SKM-1 (cell line): ENCODE measurements around the gene SLFN13.
"Not testable (repeated sequence)": the region's sequence is repeated elsewhere in the genome, so short reads cannot be mapped to it uniquely, and the experiment has no call there.

Source experiments
- DNase-seq: peaks from one replicate; lab custom pipeline; 2025; ENCODE audit not compliant: unreplicated experiment; lab: John Stamatoyannopoulos, UW

SLFN13 gene

GRCh38 chr17:35448214-35448898, at the start of gene SLFN13:
Gene SLFN13, minus strand, starts transcription at chr17:35448766. Its CDS starts 3,086 bp downstream, at chr17:35445680.
- peak; percentile 28 for DNase-seq

DNA sequence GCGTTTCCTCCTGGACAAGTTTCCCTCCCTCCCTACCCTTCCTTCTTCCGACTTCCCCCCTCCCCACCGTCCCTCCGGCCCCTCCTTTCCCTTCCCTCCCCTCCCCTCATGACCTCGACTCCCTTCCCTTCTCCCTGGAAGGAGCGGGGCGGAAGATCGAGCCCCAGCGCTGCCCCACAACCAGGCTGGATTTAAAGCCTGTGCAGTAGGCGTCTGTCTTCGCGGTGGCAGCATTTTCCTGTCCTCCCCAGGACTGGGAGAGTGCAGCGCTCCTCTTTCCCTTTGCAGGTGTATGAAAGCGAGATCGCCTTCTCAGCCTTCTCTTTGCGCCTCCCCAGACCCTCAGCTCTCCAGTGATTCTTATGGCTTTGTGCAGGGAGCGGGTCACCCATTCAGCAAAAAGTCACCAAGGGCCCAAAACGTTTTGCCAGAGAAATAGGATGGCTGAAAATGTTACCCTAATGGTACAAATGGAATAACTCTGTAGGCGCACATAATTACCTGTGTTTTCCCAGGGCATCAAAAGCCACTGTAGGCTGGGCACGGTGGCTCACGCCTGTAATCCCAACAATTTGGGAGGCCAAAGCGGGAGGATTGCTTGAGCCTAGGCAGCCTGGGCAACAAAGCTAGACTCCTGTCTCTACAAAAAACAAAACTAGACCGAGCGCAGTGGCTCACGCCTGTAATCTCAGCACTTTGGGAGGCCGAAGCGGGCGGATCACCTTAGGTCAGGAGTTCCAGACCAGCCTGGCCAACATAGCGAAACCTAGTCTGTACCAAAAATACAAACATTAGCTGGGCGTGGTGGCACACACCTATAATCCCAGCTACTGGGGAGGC, 48.1 kb upstream of the SLFN13 start:
- no peak for DNase-seq

GRCh38 chr17:35493040-35493439, 44.5 kb upstream of the SLFN13 start:
- no peak for DNase-seq

GRCh38 chr17:35491417-35491816, 42.9 kb upstream of the SLFN13 start:
- DNase-seq = no peak

- no peak for DNase-seq
Measured at GRCh38 chr17:35489944-35490343, 41.4 kb upstream of the SLFN13 start.

DNA sequence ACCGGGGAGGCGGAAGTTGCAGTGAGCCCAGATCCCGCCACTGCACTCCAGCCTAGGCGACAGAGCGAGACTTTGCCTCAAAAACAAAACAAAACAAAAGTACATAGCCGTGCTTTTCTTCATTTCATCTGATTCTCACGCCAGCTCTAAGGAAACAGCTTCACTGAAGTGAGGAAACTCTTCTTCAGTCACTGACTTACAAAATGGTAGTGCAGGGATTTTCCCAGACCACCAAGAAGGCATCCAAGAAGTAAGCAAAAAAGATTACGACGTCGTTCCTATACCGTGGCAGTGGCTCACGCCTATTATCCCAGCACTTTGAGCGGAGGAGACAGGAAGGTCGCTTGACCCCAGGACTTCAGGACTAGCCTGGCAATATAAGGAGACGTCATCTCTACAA, 40.4 kb upstream of the SLFN13 start:
- DNase-seq = no peak

- no peak for DNase-seq
Measured at GRCh38 chr17:35486920-35487732, 38.6 kb upstream of the SLFN13 start.

GRCh38 chr17:35479271-35479670, 30.7 kb upstream of the SLFN13 start:
- no peak for DNase-seq

GRCh38 chr17:35477248-35477647, 28.7 kb upstream of the SLFN13 start:
- no peak for DNase-seq

- no peak for DNase-seq
Measured at GRCh38 chr17:35476283-35476820, 27.8 kb upstream of the SLFN13 start.

GRCh38 chr17:35468475-35468874, 19.9 kb upstream of the SLFN13 start:
- no peak for DNase-seq

DNA sequence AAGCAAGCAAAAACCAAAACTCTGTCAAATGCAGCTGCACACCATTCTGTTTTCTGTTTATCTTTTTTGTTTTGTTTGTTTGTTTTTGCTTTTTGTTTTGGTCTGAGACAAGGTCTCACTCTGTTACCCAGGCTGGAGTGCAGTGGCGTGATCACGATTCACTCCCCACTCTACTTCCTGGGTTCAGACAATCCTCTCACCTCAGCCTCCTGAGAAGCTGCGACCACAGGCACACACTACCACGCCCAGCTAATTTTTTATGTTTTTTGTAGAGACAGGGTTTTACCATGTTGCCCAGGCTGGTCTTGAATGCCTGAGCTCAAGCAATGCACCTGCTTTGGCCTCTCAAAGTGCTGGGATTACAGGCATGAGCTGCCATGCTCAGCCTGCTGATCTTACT, 19.3 kb upstream of the SLFN13 start:
- DNase-seq = no peak

GRCh38 chr17:35460354-35460851, 11.8 kb upstream of the SLFN13 start:
- no peak for DNase-seq

DNA sequence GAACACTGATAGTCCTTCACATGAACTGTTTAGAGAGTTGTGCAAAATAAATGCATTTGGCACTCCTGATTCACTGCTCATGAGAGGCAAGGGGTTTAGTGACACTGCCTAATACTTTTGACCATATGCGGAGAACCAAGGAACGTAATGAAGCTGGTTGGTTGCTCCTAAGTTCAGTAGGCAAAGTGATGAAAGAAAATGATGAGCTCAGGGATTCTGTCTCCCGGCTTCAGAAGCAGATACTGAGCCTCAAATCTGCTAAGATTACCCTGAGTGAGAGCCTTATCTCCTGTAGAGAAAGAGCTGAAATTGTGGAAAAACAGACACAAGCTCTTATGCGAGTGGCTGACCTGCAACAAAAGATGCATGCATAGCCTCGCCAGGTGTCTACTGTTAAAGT, 5.5 kb upstream of the SLFN13 start:
- not testable (repeated sequence) for DNase-seq

- no peak for DNase-seq
Measured at GRCh38 chr17:35453171-35453570, 4.6 kb upstream of the SLFN13 start.

GRCh38 chr17:35449371-35449931, 885 bp upstream of the SLFN13 start:
- DNase-seq = no peak

- DNase-seq = no peak
Measured at GRCh38 chr17:35448899-35449227, 297 bp upstream of the SLFN13 start.

- no peak for DNase-seq
Measured at GRCh38 chr17:35447499-35447898, 1.1 kb downstream of the SLFN13 start.

DNA sequence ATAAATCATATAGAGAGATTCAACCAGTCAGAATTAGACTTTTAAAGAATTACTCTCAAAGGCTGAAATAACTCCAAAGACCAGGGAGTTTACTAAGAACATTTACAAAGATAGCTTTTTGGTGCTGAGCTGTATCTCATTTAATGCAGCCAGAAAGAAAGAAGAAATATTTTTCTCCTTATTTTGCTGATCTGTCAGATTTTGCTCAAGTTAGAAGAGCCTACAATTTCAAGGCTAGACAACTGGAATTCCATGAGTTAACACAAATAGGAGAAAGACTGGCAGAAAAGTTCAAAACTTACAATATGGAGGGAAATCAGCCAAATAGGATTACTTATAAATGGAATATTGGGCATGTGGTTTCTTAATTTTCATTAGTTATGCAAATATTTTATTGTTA, 10.1 kb downstream of the SLFN13 start:
- no peak for DNase-seq

DNA sequence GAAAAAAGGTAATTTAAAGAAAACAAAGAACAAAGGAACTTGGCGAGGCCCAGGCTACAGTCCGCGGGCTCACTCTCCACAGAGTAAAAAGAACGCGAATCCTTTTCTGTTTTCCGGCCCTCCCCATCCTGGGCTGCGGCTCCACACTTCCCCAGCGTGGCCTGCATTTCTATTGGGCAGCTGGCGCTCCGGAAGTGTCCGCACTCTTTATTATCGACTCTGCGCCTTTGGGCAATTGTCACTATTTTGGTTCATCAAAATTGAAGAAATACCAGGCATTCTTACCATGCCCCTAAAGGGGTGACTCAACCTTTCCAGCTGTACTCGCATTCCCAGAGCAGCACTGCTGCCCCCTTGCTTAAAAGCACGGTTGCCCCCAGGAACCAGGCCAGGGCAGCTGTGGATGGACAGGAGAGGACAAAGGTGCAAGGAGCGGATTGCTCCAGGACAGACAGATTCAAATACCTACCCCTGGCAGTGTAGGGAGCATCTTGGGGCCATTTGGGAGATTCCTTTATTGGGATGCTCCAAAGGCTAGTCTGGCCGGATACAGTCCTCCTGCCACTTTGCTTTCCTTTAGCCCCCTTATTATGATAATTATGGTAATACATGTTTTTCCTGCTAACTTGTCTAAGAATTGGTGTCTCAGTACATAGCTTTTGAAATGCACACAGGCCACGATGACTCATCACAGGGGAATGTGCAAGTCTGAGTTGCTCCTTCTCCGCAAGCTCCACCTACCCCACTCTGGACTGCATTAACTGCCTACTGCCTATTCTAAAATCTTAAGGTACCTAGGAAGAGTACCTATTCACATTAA, 15.3 kb downstream of the SLFN13 start:
- no peak for DNase-seq
